ENCODE measurements around the gene CXCR6. TPM values are rescaled to one million over a fixed set of nuclear protein-coding genes. Genes with fewer than 3 reads are reported as not detected.

CXCR6 gene
- total and polyA plus RNA-seq, 2 of the 13 experiments (the other 11 are each of a cell fraction or from before 2014, with no cell fraction given), result not detected

DNA sequence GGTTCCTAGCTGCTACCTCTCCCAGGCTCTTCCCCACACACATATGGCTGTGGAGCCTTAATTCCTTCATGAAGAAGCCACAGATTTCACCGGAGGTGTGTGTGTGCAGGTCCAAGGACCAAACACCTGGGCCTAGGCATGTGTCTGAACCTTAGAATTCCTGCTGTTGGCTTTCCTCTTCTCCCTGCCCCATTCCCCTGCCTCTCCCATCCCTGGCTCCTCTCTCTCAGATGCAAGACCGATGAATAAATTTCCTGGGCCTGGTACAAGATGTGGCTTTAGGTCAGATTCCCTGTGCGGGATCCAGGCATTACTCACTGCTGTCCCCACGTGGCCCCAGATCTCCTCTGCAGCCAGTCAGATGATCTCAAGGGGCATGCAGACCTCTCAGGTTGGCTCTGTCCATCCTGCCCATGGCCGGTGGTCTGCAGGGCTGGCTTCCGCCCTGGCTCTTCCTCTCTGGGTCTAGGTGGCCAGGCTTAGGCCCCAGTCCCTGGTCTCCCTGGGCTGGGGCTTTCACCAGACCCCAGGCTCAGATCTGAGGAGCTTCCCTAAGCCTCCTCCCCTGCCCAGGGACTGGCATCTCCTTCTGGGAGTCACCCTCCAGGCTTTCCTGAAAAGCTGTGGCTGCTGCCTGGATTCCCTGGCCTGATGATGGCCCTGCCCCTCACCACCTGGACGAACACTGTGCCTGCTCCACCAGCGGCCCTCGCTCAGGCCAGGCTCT lies 36.4 kb upstream of the CXCR6 start (continued):
- TF ChIP-seq THAP9 (CRISPR knock-in tag; IDR thresholded peaks at IDR 0.05; ENCODE audit: borderline replicate concordance) (no peak), ZNF207 (IDR thresholded peaks at IDR 0.05; ENCODE audit: borderline replicate concordance) (no peak), TARDBP (CRISPR knock-in tag; IDR thresholded peaks at IDR 0.05) (no peak), BRD4 (CRISPR knock-in tag; IDR thresholded peaks at IDR 0.05) (no peak), TAF1 (CRISPR knock-in tag; IDR thresholded peaks at IDR 0.05) (no peak)

- H3K4me2 ChIP-seq (ENCODE audit: low read depth, low read length), result no peak overlapping the region
- peak; percentile 31; the same call in 2 of the 3 replicates for ATAC-seq
- ChIA-PET POLR2A (no interaction called here), CTCF (ENCODE audit: low intra/inter-chr PET ratio, low total read pairs) (no interaction called here)
- no peak overlapping the region for H3K27ac ChIP-seq (ENCODE audit: extremely low read length, insufficient read depth, low read length)
- no peak overlapping the region for H3K4me3 ChIP-seq (replicated peaks in 1 of 3; ENCODE audit: insufficient read depth in 1 of 3, low read depth in 2 of 3, low read length in 3 of 3)
- BruUV-seq (replicated peaks), result no TSS peak
- no peaks in the 10 kb centered on the region for H3K36me3 ChIP-seq (replicated peaks in 1 of 2; ENCODE audit: control insufficient read depth in 1 of 2, insufficient read depth in 2 of 2, low read length in 2 of 2)
- no peak for FAIRE-seq
- WGBS (ENCODE audit: low lambda C conversion rate), result 50% methylated on average over 9 of the region's 13 CpGs
- H3K9ac ChIP-seq (ENCODE audit: insufficient read depth, low read depth, low read length), result no peak overlapping the region
- no peak for DNase-seq (ENCODE audit: low spot score)
- peaks cover 8% of the 10 kb centered on the region; the same call in 1 of the 2 replicates for H3K4me1 ChIP-seq (ENCODE audit: insufficient read depth, low read length)
- H2AFZ ChIP-seq (ENCODE audit: low read length), result no peak overlapping the region
- no peaks in the 10 kb centered on the region for H4K20me1 ChIP-seq (ENCODE audit: insufficient read depth, low read length)
- intact Hi-C loops (cut with micrococcal nuclease; ENCODE audit: unreplicated experiment), result no loop called here
- H3K27me3 ChIP-seq (ENCODE audit: control insufficient read depth in 1 of 2, insufficient read depth in 2 of 2, low read length in 2 of 2), result no peaks in the 10 kb centered on the region
- H3K79me2 ChIP-seq (ENCODE audit: insufficient read depth, low read length), result no peaks in the 10 kb centered on the region
- H3K9me3 ChIP-seq (ENCODE audit: low read length), result no peaks in the 10 kb centered on the region
- in situ Hi-C loops (cut with HindIII; ENCODE audit: extremely low pct_ligation_motif_present, low pct_unique_long_range_greater_than_20kb), result loop anchor here (25.0 kb wide), 1 partner anchor 671 kb away; the partner anchor contains the start of gene TMEM158
- TF ChIP-seq ZNF367 (CRISPR knock-in tag; IDR thresholded peaks at IDR 0.05; ENCODE audit: borderline replicate concordance) (no peak), AKNA (CRISPR knock-in tag; IDR thresholded peaks at IDR 0.05; ENCODE audit: borderline replicate concordance) (no peak), CHCHD3 (CRISPR knock-in tag; IDR thresholded peaks at IDR 0.05) (no peak), TMF1 (CRISPR knock-in tag; IDR thresholded peaks at IDR 0.05; ENCODE audit: low read depth) (no peak), CC2D1A (CRISPR knock-in tag; IDR thresholded peaks at IDR 0.05) (no peak), FOXA3 (CRISPR knock-in tag; IDR thresholded peaks at IDR 0.05) (no peak)
- TF ChIP-seq, protein P1, sequence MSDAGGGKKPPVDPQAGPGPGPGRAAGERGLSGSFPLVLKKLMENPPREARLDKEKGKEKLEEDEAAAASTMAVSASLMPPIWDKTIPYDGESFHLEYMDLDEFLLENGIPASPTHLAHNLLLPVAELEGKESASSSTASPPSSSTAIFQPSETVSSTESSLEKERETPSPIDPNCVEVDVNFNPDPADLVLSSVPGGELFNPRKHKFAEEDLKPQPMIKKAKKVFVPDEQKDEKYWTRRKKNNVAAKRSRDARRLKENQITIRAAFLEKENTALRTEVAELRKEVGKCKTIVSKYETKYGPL (CRISPR knock-in tag; IDR thresholded peaks at IDR 0.05), result no peak
These were observed 35.2 kb upstream of the CXCR6 start for GRCh38 chr3:45907769-45908705.
